ENCODE results near the gene PCSK6. TPM values are rescaled to one million over a fixed set of nuclear protein-coding genes. Genes with fewer than 3 reads are reported as not detected.

PCSK6 gene
- total and polyA plus RNA-seq, 7 experiments from 2014 or later = 0.12 to 3.0 (median 0.70) TPM; not detected in 1

DNA sequence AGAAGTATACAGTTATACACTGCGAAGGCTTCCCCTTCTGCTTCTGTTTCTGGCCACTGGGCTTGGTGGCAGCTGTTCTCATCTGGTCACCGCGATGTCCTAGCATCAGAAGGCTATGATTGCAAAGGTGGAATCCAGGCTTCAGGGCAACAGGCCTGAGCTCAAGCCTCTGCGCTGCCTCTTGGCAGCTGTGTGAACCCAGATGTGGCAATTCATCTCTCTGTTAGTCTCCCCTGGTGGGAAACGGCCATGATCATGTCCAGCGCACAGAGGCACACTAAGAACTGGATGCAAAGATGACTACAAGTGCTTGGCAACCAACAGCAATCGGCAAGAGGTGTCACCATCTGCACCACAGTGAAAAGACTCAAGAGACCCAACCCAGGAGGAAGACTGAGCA is 78.9 kb downstream of the PCSK6 start:
- peaks cover 14 to 28% (median 17%) of the 10 kb centered on the region in 5 donors for H3K27me3 Mint-ChIP-seq
- Histone ChIP-seq H3K27ac (ENCODE audit: low read depth, low read length) (no peak overlapping the region), H3K4me1 (ENCODE audit: control insufficient read depth in 2 of 2, insufficient read depth in 2 of 2, low read length in 2 of 2) (no peaks in the 10 kb centered on the region), H3K4me3 (ENCODE audit: low read length) (no peak overlapping the region), H3K36me3 (ENCODE audit: control insufficient read depth in 2 of 3, insufficient read depth in 3 of 3, low read length in 3 of 3) (no peaks in the 10 kb centered on the region), H3K27me3 (ENCODE audit: control insufficient read depth in 2 of 2, insufficient read depth in 2 of 2, low read length in 2 of 2) (no peaks in the 10 kb centered on the region), H3K9me3 (ENCODE audit: control insufficient read depth in 2 of 3, low read length in 3 of 3) (no peaks in the 10 kb centered on the region)
- H3K36me3 Mint-ChIP-seq = no peaks in the 10 kb centered on the region
- ATAC-seq = no peak
- intact Hi-C loops (cut with micrococcal nuclease) = no loop called here
- H3K27ac Mint-ChIP-seq = no peak overlapping the region
- peaks cover 0 to under 1% (median 0%) of the 10 kb centered on the region in 11 donors for H3K9me3 Mint-ChIP-seq
- POLR2A ChIA-PET = no interaction called here
- H3K4me1 Mint-ChIP-seq = no peaks in the 10 kb centered on the region
- DNase-seq = no peak
- CTCF ChIA-PET = no interaction called here
- no peak overlapping the region for H3K4me3 Mint-ChIP-seq

DNA sequence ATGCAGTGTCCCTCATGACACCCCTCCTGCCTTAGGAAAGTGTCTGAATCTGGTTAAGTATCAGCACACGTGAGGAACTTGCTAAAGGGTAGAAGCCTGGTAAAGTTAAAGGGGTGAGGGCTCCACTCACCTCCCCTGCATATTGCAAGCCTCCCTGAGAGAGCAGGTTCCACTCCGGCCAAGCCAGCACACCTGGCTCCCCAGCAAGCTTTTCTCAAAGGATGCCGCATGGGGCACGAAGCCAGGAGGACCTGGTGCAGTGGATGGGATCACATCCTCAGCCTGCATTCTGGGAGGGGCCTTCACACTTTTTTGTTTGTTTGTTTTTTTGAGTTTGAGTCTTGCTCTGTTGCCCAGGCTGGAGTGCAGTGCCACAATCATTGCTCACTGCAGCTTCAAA is 79.9 kb downstream of the PCSK6 start:
- H3K36me3 ChIP-seq (ENCODE audit: control insufficient read depth in 2 of 3, insufficient read depth in 3 of 3, low read length in 3 of 3) = no peaks in the 10 kb centered on the region
- ATAC-seq (no peak), DNase-seq (no peak)
- Mint-ChIP-seq H3K36me3 (no peaks in the 10 kb centered on the region), H3K27me3 (peaks cover 13 to 28% (median 14%) of the 10 kb centered on the region in 5 donors), H3K9me3 (no peaks in the 10 kb centered on the region), H3K27ac (no peak overlapping the region), H3K4me3 (no peak overlapping the region), H3K4me1 (no peaks in the 10 kb centered on the region)
- no peak overlapping the region for H3K27ac ChIP-seq (ENCODE audit: low read depth, low read length)
- POLR2A ChIA-PET = no interaction called here
- H3K4me1 ChIP-seq (ENCODE audit: control insufficient read depth in 2 of 2, insufficient read depth in 2 of 2, low read length in 2 of 2) = no peaks in the 10 kb centered on the region
- CTCF ChIA-PET = no interaction called here
- intact Hi-C loops (cut with micrococcal nuclease) = no loop called here
- H3K4me3 ChIP-seq (ENCODE audit: low read length) = no peak overlapping the region
- H3K27me3 ChIP-seq (ENCODE audit: control insufficient read depth in 2 of 2, insufficient read depth in 2 of 2, low read length in 2 of 2) = no peaks in the 10 kb centered on the region
- H3K9me3 ChIP-seq (ENCODE audit: control insufficient read depth in 2 of 3, low read length in 3 of 3) = no peaks in the 10 kb centered on the region

- no peak for ATAC-seq
- DNase-seq = no peak
- no peak overlapping the region for H3K27ac Mint-ChIP-seq
- no peaks in the 10 kb centered on the region for H3K9me3 Mint-ChIP-seq
- intact Hi-C loops (cut with micrococcal nuclease) = no loop called here
- no peak overlapping the region for H3K4me3 ChIP-seq (ENCODE audit: low read length)
- peaks cover 5 to 28% (median 14%) of the 10 kb centered on the region in 5 donors for H3K27me3 Mint-ChIP-seq
- ChIA-PET POLR2A (no interaction called here), CTCF (no interaction called here)
- no peaks in the 10 kb centered on the region for H3K36me3 Mint-ChIP-seq
- H3K4me3 Mint-ChIP-seq = no peak overlapping the region
- H3K36me3 ChIP-seq (ENCODE audit: control insufficient read depth in 2 of 3, insufficient read depth in 3 of 3, low read length in 3 of 3) = no peaks in the 10 kb centered on the region
- H3K4me1 Mint-ChIP-seq = no peaks in the 10 kb centered on the region
- H3K4me1 ChIP-seq (ENCODE audit: control insufficient read depth in 2 of 2, insufficient read depth in 2 of 2, low read length in 2 of 2) = no peaks in the 10 kb centered on the region
- no peak overlapping the region for H3K27ac ChIP-seq (ENCODE audit: low read depth, low read length)
- no peaks in the 10 kb centered on the region for H3K9me3 ChIP-seq (ENCODE audit: control insufficient read depth in 2 of 3, low read length in 3 of 3)
- no peaks in the 10 kb centered on the region for H3K27me3 ChIP-seq (ENCODE audit: control insufficient read depth in 2 of 2, insufficient read depth in 2 of 2, low read length in 2 of 2)
These were observed 81.3 kb downstream of the PCSK6 start for GRCh38 chr15:101407966-101408775.

DNA sequence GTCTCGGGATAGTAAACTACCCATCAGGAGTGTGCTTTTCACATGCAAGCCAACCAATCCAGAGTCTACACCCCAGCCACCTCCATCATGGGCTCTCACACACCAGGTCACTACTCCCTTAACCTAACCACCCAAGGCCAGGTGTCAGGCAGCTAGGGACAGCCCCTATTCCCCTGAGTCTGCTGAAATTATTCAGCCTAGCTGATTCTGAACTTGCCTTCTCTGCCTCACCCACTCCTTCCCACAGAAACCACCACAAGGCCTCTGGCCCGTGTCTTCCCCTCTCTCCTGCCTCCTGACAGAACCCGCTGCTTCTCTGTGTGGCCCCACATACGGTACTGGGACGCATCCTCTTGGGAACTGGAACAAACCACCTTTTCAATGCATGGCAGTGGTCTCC is 82.1 kb downstream of the PCSK6 start:
- DNase-seq (no peak), ATAC-seq (no peak)
- H3K4me1 Mint-ChIP-seq = no peaks in the 10 kb centered on the region
- no peak overlapping the region for H3K4me3 Mint-ChIP-seq
- H3K27me3 Mint-ChIP-seq = peaks cover 0 to 28% (median 14%) of the 10 kb centered on the region in 5 donors
- CTCF ChIA-PET = no interaction called here
- Histone ChIP-seq H3K36me3 (ENCODE audit: control insufficient read depth in 2 of 3, insufficient read depth in 3 of 3, low read length in 3 of 3) (no peaks in the 10 kb centered on the region), H3K27me3 (ENCODE audit: control insufficient read depth in 2 of 2, insufficient read depth in 2 of 2, low read length in 2 of 2) (no peaks in the 10 kb centered on the region), H3K4me1 (ENCODE audit: control insufficient read depth in 2 of 2, insufficient read depth in 2 of 2, low read length in 2 of 2) (no peaks in the 10 kb centered on the region), H3K27ac (ENCODE audit: low read depth, low read length) (no peak overlapping the region), H3K4me3 (ENCODE audit: low read length) (no peak overlapping the region), H3K9me3 (ENCODE audit: control insufficient read depth in 2 of 3, low read length in 3 of 3) (no peaks in the 10 kb centered on the region)
- H3K9me3 Mint-ChIP-seq = no peaks in the 10 kb centered on the region
- H3K27ac Mint-ChIP-seq = no peak overlapping the region
- intact Hi-C loops (cut with micrococcal nuclease) = no loop called here
- H3K36me3 Mint-ChIP-seq = no peaks in the 10 kb centered on the region
- POLR2A ChIA-PET = no interaction called here

DNA sequence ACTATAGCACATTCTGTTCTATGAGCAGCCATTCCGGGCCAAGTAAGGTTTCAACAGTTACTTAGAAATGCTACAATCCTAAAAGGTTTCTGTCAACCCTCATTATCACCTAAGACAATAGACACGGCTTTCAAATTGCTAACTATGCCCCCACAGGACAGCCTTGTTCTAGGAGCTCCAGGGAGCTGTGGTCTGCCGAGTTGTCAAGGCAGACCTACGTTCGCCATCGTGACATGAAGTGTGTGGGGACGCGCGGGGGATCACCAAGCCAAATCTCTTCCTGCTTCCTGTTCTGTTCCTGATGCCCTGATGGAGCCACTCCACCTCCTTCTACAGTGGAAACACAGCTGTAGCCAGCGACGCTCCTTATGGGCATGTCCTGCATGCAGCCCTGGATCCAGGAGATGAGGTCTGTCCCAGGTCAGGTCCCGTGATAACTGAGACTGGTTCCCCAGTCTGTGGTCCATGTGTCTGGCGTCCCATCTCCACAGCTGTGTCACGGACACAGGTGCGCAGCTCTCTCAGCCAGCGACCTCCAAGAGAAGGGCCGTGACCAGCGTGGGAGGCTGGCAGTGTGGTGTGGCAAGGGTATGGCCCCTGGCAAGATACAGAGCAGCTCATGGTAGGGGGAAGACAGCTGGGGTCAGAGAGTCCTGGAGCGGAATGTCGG is 82.8 kb downstream of the PCSK6 start:
- no peak overlapping the region for H3K4me3 ChIP-seq (ENCODE audit: low read length)
- Mint-ChIP-seq H3K4me1 (no peaks in the 10 kb centered on the region), H3K27me3 (peaks cover 0 to 28% (median 14%) of the 10 kb centered on the region in 5 donors), H3K9me3 (peaks cover 0 to under 1% (median 0%) of the 10 kb centered on the region in 11 donors), H3K27ac (no peak overlapping the region), H3K4me3 (no peak overlapping the region), H3K36me3 (no peaks in the 10 kb centered on the region)
- no peaks in the 10 kb centered on the region for H3K4me1 ChIP-seq (ENCODE audit: control insufficient read depth in 2 of 2, insufficient read depth in 2 of 2, low read length in 2 of 2)
- no peak overlapping the region for H3K27ac ChIP-seq (ENCODE audit: low read depth, low read length)
- no peaks in the 10 kb centered on the region for H3K27me3 ChIP-seq (ENCODE audit: control insufficient read depth in 2 of 2, insufficient read depth in 2 of 2, low read length in 2 of 2)
- CTCF ChIA-PET = no interaction called here
- no peaks in the 10 kb centered on the region for H3K9me3 ChIP-seq (ENCODE audit: control insufficient read depth in 2 of 3, low read length in 3 of 3)
- DNase-seq = no peak
- no peaks in the 10 kb centered on the region for H3K36me3 ChIP-seq (ENCODE audit: control insufficient read depth in 2 of 3, insufficient read depth in 3 of 3, low read length in 3 of 3)
- intact Hi-C loops (cut with micrococcal nuclease) = no loop called here
- POLR2A ChIA-PET = no interaction called here
- no peak for ATAC-seq

- no peak overlapping the region for H3K27ac Mint-ChIP-seq
- POLR2A ChIA-PET = no interaction called here
- Histone ChIP-seq H3K9me3 (ENCODE audit: control insufficient read depth in 2 of 3, low read length in 3 of 3) (no peaks in the 10 kb centered on the region), H3K27ac (ENCODE audit: low read depth, low read length) (no peak overlapping the region), H3K36me3 (ENCODE audit: control insufficient read depth in 2 of 3, insufficient read depth in 3 of 3, low read length in 3 of 3) (no peaks in the 10 kb centered on the region), H3K27me3 (ENCODE audit: control insufficient read depth in 2 of 2, insufficient read depth in 2 of 2, low read length in 2 of 2) (no peaks in the 10 kb centered on the region), H3K4me3 (ENCODE audit: low read length) (no peak overlapping the region), H3K4me1 (ENCODE audit: control insufficient read depth in 2 of 2, insufficient read depth in 2 of 2, low read length in 2 of 2) (no peaks in the 10 kb centered on the region)
- DNase-seq (no peak), ATAC-seq (no peak)
- no peak overlapping the region for H3K4me3 Mint-ChIP-seq
- CTCF ChIA-PET = no interaction called here
- intact Hi-C loops (cut with micrococcal nuclease) = no loop called here
- peaks cover 0 to 3% (median 0%) of the 10 kb centered on the region in 5 donors for H3K36me3 Mint-ChIP-seq
- H3K4me1 Mint-ChIP-seq = no peaks in the 10 kb centered on the region
- H3K9me3 Mint-ChIP-seq = peaks cover 0 to 5% (median 0%) of the 10 kb centered on the region in 11 donors
- peaks cover 0 to 29% (median 15%) of the 10 kb centered on the region in 5 donors for H3K27me3 Mint-ChIP-seq
These were observed 83.5 kb downstream of the PCSK6 start for GRCh38 chr15:101406036-101406435.

DNA sequence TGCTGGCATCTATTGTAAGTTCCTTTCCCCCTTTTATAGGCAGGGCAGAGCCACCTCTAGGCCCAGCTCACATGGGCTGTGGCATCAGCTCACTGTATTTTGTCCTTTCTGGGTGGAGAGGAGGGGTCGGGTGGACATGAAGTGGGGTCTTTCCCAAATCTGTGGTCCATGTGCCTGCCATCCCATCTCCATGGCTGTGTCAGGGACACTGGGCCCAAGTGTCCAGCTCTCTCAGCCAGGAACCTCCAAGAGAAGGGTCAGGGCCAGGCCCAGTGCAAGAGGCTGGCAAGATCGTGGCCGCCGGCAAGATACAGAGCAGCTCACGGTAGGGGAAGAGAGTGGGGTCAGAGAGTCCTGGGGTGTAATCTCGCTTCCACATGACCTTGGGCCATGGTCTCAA is 85.3 kb downstream of the PCSK6 start:
- intact Hi-C loops (cut with micrococcal nuclease) = no loop called here
- no peaks in the 10 kb centered on the region for H3K27me3 ChIP-seq (ENCODE audit: control insufficient read depth in 2 of 2, insufficient read depth in 2 of 2, low read length in 2 of 2)
- H3K4me3 Mint-ChIP-seq = no peak overlapping the region
- no peaks in the 10 kb centered on the region for H3K4me1 ChIP-seq (ENCODE audit: control insufficient read depth in 2 of 2, insufficient read depth in 2 of 2, low read length in 2 of 2)
- H3K4me3 ChIP-seq (ENCODE audit: low read length) = no peak overlapping the region
- H3K27me3 Mint-ChIP-seq = peaks cover 0 to 41% (median 28%) of the 10 kb centered on the region in 5 donors
- no peaks in the 10 kb centered on the region for H3K36me3 ChIP-seq (ENCODE audit: control insufficient read depth in 2 of 3, insufficient read depth in 3 of 3, low read length in 3 of 3)
- H3K4me1 Mint-ChIP-seq = no peaks in the 10 kb centered on the region
- no peak for DNase-seq
- ATAC-seq = no peak
- H3K9me3 Mint-ChIP-seq = peaks cover 0 to 5% (median 0%) of the 10 kb centered on the region in 11 donors
- ChIA-PET POLR2A (no interaction called here), CTCF (no interaction called here)
- no peak overlapping the region for H3K27ac ChIP-seq (ENCODE audit: low read depth, low read length)
- H3K27ac Mint-ChIP-seq = no peak overlapping the region
- peaks cover 0 to 3% (median 0%) of the 10 kb centered on the region in 5 donors for H3K36me3 Mint-ChIP-seq
- H3K9me3 ChIP-seq (ENCODE audit: control insufficient read depth in 2 of 3, low read length in 3 of 3) = no peaks in the 10 kb centered on the region

Measured in naive thymus-derived CD4-positive, alpha-beta T cell (primary cell).